ENCODE results near the gene ACSL3.
"Not testable (repeated sequence)": the region's sequence is repeated elsewhere in the genome, so short reads cannot be mapped to it uniquely, and the experiment has no call there.

Gene ACSL3

DNA sequence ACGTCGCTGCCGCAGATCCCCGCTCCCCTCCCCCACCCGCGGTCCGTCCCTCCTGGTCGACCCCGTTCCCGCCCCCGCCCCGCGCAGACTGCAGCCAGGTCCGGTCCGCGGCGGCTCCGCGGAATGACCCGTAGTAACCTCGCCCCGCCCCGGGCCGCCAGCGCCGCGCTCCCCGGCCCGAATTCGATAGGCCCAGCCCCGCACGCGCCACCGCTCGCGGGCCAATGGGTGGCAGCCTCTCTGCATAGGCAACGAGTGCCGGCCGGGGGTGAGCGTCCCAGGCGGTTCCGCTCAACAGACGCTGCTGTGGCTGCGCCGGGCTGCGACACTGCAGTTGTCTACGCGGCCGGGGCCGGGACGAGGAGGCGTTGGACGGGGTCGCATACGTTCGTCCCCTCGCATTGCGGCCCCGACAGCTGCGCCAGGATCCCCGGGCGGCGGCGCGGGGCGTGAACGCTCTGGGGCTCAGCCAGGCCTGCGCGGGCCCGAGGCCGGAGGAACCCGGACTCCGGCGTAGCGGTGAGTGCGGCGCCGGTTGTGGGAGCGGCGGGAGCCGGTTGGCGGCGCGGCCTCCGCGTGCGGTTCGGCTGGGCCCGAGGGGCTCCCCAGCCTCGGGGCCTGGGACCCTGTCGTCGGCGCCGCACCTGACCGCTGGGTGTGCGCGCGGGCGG, at the start of gene ACSL3:
Gene ACSL3 (plus strand): TSS at position 297 of the 671 bp plus-strand sequence. CDS start 47,737 bp downstream, outside the sequence.
- peak; percentile 83 to 90 (median 88) for DNase-seq

DNA sequence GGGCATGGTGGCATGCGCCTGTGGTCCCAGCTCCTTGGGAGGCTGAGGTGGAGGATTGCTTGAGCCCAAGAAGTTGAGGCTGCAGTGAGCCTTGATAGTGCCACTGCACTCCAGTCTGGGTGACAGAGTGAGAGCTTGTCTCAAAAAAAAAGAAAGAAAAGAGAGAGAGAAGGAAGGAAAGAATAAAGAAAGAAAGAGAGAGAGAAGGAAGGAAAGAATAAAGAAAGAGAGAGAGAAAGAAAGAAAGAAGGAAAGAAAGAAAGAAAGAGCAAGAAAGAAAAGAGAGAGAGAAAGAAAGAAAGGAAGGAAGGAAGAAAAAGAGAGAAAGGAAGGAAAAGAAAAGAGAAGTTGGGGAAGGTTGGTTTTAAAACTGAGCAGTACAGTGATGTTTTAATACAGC, 49.0 kb upstream of the ACSL3 start:
- no peak for DNase-seq

DNA sequence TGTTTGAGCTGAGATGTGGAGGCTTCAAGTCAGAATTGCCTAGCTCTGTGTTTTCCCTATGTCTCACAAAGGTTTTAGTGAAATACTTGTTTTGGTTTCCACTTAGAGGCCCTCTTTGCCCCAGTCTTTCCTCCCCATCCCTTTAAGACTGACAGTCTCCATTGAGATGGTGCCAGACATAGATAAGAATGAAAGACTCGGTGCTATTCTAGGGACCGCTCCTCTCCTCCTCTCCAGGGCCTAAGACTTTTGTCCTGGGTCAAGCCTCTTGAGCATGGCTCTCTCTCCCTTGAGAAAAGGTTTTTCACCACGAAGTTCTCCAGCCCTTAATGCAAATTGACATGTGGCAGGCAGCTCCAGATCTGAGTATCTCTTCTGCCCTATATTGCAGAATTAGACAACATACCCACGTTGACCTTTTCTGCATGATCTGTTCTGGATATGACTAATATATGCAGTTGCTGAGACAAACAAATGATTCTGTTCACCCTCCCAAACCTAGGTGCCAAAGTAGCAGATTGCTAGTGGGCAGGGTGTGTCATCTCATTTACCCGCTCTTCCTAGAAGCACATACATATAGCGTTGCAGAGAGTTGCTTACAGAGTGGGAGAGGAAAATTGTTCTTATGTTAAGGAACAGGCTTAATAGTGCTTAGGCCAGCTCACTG, 47.5 kb upstream of the ACSL3 start:
- DNase-seq = no peak

- DNase-seq = no peak
These were observed 41.0 kb upstream of the ACSL3 start for GRCh38 chr2:222819722-222820333.

DNA sequence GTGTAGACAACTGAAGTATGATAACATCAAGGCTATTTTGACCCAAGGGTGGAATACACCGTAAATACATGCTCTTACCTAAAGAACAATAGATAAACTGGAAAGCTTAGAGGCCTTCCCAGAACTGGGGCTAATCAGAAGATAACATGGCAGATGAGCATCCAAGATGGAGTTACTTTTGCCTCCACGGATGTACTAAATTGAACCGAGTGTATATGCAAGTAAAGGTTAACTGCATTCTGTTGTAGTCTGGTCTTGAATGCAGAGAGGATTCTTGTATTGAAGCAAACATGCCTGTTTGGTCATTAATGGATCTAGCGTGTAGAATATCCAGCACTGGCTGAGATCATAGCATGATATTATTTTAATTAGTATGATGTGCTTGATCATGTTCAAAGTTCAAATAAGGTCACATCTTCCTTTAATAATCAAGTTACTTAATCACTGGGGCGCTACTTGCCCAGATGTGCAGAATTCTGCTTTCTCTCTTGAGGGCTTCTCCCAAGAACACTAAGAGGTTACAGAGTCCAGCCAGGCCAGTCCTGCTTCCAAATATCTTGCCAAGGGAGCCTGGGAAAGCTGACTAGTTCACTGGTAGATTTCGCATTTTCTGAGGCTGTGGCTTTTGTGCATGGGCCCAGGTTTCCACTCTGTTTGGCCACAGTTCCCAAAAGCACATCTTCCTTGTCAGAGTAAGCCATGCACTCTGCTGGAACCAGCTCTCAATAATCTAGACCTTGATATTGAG, 37.5 kb upstream of the ACSL3 start:
- no peak for DNase-seq

DNA sequence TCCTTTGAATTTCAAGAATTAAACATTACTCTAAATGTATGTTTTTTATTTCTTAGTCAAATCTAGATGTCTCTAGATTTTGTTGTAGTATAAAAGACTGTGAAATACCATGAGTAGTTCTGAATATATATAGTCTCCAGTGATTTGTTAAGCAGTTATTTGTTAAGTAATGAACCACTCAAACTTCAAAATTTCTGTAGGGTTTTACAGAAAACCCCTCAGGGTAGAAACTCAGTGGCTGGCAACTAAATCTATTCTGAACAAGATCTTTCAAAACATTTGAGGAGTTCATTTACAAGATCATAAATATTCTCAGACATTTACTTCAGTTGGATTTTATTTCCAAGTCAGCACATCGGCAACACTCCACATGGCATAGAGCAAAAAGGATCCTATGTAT, 35.8 kb upstream of the ACSL3 start:
- DNase-seq = no peak

GRCh38 chr2:222827417-222827816, 33.4 kb upstream of the ACSL3 start:
- DNase-seq = no peak

GRCh38 chr2:222828572-222828971, 32.3 kb upstream of the ACSL3 start:
- no peak for DNase-seq

GRCh38 chr2:222830164-222830563, 30.7 kb upstream of the ACSL3 start:
- no peak for DNase-seq

- DNase-seq = no peak
These were observed 27.4 kb upstream of the ACSL3 start for GRCh38 chr2:222833410-222833809.

GRCh38 chr2:222835143-222835822, 25.6 kb upstream of the ACSL3 start:
- no peak for DNase-seq

DNA sequence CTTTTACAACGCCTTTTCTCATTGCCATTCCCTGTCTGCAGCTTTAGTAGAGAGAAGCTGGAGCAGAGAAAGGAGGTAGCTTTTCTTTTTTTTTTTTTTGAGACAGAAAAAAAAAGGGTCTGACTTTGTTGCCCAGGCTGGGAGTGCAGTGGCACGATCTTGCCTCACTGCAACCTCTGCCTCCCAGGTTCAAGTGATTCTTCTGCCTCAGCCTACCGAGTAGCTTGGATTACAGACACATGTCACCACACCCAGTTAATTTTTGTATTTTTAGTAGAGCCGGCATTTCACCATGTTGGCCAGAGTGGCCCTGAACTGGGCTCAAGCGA, 25.0 kb upstream of the ACSL3 start:
- no peak for DNase-seq

- DNase-seq = no peak
These were observed 23.2 kb upstream of the ACSL3 start for GRCh38 chr2:222837643-222838056.

GRCh38 chr2:222840060-222840802, 20.6 kb upstream of the ACSL3 start:
- DNase-seq = no peak

DNA sequence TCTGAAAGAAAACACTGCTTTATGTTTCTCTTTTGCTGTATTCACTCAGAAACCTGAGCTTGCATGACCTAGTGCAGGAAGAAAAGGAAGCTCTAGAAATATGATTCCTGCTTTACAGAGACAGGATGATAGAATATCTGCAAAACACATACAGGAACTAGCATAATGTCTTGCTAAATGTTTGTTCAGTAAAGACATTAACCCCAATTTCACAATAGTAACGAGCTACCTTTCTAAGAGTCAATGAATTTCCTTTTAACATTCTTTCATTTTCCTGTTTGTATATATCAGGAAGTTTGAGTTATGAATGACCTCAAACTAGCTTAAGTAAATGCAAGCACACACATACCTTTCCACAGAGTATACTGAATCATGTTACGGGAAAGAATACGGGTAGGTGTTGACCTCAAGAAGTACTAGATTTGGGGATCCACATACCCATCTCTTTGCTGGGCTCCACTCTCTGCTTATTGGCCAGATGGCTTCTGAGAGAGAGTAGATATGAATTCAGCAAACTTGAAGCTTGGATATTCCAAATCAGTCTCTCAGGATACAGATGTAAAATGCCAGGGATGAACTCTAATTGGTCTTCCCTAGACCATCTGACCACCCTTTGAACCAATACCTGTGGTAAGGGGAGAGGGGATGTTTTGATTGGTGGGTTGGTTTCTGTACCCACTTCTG, 18.2 kb upstream of the ACSL3 start:
- no peak for DNase-seq

DNA sequence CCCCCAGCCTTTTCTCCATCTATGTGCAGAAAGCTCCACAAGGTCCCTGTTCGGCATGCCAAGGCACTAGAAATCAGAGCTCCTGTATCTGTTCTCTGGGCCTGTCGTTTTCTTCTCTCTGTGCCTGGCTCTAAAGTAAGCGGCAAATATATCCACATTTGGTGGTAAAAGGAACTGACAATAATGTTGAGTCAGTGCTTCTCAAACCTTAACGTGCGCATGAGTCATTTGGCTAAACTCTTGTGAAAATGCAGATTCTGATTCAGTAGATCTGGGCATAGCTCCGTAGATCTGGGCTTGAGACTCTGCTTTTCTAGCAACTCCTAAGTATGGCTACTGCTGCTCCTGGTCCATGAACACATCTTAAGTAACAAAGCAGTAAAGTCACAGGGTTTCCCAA, 16.5 kb upstream of the ACSL3 start:
- no peak for DNase-seq

GRCh38 chr2:222845314-222845713, 15.5 kb upstream of the ACSL3 start:
- DNase-seq = not testable (repeated sequence)

- DNase-seq = no peak
These were observed 14.8 kb upstream of the ACSL3 start for GRCh38 chr2:222846003-222846402.

DNA sequence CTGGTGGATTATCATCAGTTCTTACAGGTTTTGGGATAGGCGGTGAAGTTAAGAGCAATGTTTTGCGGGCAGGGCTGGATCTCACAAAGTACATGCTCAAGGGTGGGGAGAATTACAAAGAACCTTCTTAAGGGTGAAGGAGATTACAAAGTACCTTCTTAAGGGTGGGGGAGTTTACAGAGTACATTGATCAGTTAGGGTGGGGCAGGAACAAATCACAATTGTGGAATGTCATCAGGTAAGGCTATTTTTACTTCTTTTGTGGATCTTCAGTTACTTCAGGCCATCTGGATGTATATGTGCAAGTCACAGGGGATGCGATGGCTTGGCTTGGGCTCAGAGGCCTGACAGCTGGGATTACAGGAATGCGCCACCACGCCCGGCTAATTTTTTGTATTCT, 12.8 kb upstream of the ACSL3 start:
- not testable (repeated sequence) for DNase-seq

GRCh38 chr2:222848862-222849261, 12.0 kb upstream of the ACSL3 start:
- no peak for DNase-seq

DNA sequence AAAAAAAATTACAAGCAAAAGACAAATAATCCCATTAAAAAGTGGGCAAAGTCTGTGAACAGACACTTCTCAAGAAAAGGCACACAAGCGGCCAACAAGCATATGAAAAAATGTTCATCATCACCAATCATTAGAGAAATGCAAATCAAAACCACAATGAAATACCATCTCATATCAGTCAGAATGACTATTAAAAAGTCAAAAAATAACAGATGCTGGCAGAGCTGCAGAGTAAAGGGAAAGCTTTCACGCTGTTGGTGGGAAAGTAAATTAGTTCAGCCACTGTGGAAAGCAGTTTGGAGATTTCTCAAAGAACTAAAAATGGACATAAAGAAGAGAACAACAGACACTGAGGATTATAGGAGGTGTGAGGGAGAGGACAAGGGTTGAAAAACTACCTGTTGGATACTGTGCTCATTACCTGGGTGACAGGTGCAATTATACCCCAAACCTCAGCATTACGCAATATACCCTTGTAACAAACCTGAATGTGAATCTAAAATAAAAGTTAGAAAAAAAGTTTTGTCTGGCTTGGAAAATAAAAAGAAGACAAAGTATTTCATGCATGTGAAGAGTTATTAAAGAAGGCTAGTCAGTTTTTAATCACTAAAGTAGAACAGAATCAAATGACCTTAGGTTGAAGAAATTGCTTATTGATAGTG, 8.7 kb upstream of the ACSL3 start:
- no peak for DNase-seq
